ENCODE results near the gene SPOPL. TPM values are rescaled to one million over a fixed set of nuclear protein-coding genes. Genes with fewer than 3 reads are reported as not detected.

SPOPL gene
- total and polyA plus RNA-seq, 12 donors, result 1.5 to 26.2 (median 14.0) TPM

GRCh38 chr2:138503652-138504051, 2.1 kb downstream of the SPOPL start:
- Histone ChIP-seq H3K4me1 (replicated peaks in 1 of 2) (peaks cover 17 to 54% of the 10 kb centered on the region in 2 donors), H3K4me3 (peak overlapping the region in 1 of 4 donors; percentile 93), H3K36me3 (replicated peaks in 1 of 2) (no peaks in the 10 kb centered on the region), H3K27ac (no peak overlapping the region), H3K27me3 (no peaks in the 10 kb centered on the region), H3K9me3 (replicated peaks in 1 of 3) (no peaks in the 10 kb centered on the region)
- 10 to 19% (median 18%) methylated on average over 3 of the region's 3 CpGs for WGBS, 4 donors
- TF ChIP-seq CTCF (IDR thresholded peaks at IDR 0.05) (no peak), POLR2A (IDR thresholded peaks at IDR 0.05) (no peak)
- no peak for DNase-seq
- intact Hi-C loops (cut with DNase I), result no loop called here

GRCh38 chr2:138504092-138504491, 2.5 kb downstream of the SPOPL start:
- Histone ChIP-seq H3K9me3 (replicated peaks in 1 of 3) (no peaks in the 10 kb centered on the region), H3K27ac (no peak overlapping the region), H3K4me3 (peak overlapping the region in 1 of 4 donors; percentile 93), H3K36me3 (replicated peaks in 1 of 2) (no peaks in the 10 kb centered on the region), H3K4me1 (replicated peaks in 1 of 2) (peaks cover 17 to 53% of the 10 kb centered on the region in 2 donors), H3K27me3 (no peaks in the 10 kb centered on the region)
- TF ChIP-seq CTCF (IDR thresholded peaks at IDR 0.05) (no peak), POLR2A (IDR thresholded peaks at IDR 0.05) (no peak)
- DNase-seq, result no peak
- intact Hi-C loops (cut with DNase I), result no loop called here

- TF ChIP-seq POLR2A (IDR thresholded peaks at IDR 0.05) (no peak), CTCF (IDR thresholded peaks at IDR 0.05) (no peak)
- intact Hi-C loops (cut with DNase I), result no loop called here
- peaks cover 17 to 47% of the 10 kb centered on the region in 2 donors for H3K4me1 ChIP-seq (replicated peaks in 1 of 2)
These were observed 3.1 kb downstream of the SPOPL start for GRCh38 chr2:138504546-138505235.

GRCh38 chr2:138507267-138507666, 5.7 kb downstream of the SPOPL start:
- Histone ChIP-seq H3K27ac (no peak overlapping the region), H3K4me3 (no peak overlapping the region), H3K9me3 (replicated peaks in 1 of 3) (peaks cover 0 to 7% (median 0%) of the 10 kb centered on the region in 3 donors), H3K4me1 (replicated peaks in 1 of 2) (peaks cover 9 to 34% of the 10 kb centered on the region in 2 donors), H3K27me3 (no peaks in the 10 kb centered on the region), H3K36me3 (replicated peaks in 1 of 2) (no peaks in the 10 kb centered on the region)
- intact Hi-C loops (cut with DNase I), result no loop called here
- DNase-seq, result no peak
- TF ChIP-seq CTCF (IDR thresholded peaks at IDR 0.05) (no peak), POLR2A (IDR thresholded peaks at IDR 0.05) (no peak)
- WGBS, 4 donors, result 75 to 86% (median 80%) methylated on average over 4 of the region's 4 CpGs

More at GRCh38 chr2:138504546-138505235, 3.1 kb downstream of the SPOPL start:
- peak overlapping the region in 1 of 4 donors; percentile 93 for H3K4me3 ChIP-seq
- no peaks in the 10 kb centered on the region for H3K36me3 ChIP-seq (replicated peaks in 1 of 2)
- no peak for DNase-seq
- no peaks in the 10 kb centered on the region for H3K27me3 ChIP-seq
- no peak overlapping the region for H3K27ac ChIP-seq
- no peaks in the 10 kb centered on the region for H3K9me3 ChIP-seq (replicated peaks in 1 of 3)
- 47 to 64% (median 52%) methylated on average over 2 of the region's 2 CpGs for WGBS, 4 donors

Measured in adrenal gland (tissue), 12 donors.